NCI-H146 (cell line): Measurements from ENCODE around the gene PGRMC1.
"Not testable (repeated sequence)": the region's sequence is repeated elsewhere in the genome, so short reads cannot be mapped to it uniquely, and the experiment has no call there.

Experiments used
- DNase-seq: peaks from one replicate; lab custom pipeline; 2025; lab: John Stamatoyannopoulos, UW

The PGRMC1 gene

DNA sequence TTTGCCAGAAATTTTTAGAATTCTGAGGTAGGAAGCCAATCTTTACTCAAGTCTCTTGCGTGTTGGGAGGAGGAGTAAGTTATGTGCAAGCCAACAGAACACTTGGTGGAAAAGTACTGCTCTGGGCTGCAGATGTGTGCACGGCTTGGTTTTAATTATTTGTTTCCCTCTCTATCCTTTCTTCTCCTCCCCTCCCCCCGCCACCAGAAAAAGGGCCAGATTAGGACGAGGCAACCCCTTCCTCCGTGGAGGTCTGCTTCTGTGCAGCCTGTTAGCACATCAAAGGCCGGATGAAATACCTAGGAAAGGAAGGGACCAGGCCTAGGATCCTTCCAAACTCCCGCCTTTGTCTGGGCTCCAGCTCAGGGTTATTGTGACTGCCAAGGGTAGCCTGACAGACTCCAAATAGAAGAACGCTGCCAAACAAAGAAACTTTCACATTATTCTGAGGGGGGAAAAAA lies 1.0 kb upstream of the PGRMC1 start:
- no peak for DNase-seq

DNA sequence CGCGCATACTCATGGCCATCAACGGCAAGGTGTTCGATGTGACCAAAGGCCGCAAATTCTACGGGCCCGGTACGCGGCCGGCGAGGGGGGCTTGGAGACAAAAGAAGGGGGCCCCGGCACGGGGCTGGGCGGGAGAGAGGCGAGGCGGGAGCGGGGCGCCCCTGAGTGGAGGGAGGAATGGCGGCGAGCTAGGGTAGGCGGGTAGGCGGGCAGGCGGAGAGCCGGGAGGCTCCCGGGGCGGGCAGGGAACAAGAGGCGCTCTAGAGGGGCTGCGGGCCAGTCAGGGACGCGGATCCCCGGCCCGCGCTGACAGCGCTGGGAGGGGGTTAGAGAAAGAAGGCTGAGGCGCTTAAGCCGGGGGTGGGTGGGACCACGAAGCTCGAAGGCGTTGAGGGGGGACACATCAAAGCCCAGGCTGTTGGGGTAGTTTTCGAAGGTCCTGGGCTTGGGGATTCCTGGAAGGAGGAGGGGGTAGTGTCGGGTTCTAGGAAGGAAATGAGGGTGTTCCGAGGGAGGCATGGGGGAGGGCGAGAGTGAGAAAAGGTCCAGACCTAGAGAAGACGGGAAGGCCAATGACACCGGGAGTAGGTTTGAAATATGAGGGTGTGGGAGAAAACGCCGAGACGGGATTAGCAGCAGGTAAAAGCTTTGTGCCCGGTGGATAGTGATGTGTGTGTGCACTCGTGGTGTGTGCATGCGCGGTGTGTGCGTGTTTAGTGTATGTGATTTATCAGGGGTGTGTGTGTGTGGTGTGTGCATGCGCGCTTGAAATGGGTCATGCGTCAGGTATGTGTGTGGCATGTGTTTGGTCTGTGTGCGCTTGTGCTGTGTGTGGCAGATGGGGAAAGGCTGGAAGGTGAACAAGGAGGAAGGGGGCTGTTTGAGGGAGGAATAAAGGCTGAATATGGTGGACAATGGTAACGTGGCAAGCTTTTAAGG lies 807 bp downstream of the PGRMC1 start:
- peak; percentile 41 for DNase-seq

DNA sequence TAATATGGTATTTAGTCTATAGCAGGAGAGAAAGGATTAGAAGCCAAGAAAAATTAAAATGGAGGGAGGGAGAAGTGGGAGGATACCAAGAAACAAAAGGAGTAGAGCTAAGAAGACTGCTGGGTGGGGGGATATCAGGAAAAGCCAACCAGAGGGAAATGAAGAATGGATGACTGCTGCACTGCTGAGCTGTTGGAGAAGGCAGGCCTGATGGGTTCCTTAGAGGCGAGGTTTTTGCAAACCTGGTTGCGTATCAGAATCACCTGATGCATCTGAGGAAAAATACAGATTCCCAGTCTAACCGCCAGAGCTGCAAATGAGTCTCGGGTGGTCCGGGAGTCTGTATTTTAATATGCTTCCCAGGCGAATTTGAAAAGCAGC lies 1.5 kb downstream of the PGRMC1 start:
- no peak for DNase-seq

DNA sequence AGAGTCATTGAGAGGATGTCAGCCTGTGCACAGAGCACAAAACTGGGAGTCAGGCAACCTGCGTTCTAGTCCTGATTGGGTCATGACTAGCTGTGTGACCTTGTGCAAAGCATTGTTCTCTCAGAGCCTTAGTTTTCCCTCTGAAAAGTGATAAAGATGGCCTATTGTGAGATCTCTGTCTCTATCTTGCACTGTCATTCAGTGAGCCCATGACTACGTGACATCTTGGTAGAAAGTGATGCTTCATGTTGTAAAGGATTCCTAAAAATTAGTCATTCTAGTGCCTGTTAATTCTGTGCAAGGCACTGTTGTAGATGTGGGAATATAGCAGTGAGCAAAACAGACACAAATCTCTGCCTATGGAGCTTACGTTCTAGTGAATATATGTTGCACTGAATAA lies 2.5 kb downstream of the PGRMC1 start:
- no peak for DNase-seq

DNA sequence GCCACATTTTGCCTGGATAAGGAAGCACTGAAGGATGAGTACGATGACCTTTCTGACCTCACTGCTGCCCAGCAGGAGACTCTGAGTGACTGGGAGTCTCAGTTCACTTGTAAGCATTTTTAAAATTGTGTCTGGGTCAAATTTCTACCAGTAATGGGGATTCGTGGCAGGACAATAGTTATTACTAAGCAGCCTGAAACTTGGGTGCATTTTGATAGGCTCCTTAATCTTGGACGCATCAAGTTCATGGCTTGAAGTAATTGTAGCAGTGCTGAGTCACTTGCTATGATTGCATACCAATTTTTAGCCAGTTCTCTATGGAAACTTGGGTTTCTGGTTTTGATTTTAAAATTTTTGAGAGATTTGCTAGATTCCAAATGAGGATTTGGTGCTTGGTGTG lies 4.3 kb downstream of the PGRMC1 start:
- DNase-seq, result no peak

DNA sequence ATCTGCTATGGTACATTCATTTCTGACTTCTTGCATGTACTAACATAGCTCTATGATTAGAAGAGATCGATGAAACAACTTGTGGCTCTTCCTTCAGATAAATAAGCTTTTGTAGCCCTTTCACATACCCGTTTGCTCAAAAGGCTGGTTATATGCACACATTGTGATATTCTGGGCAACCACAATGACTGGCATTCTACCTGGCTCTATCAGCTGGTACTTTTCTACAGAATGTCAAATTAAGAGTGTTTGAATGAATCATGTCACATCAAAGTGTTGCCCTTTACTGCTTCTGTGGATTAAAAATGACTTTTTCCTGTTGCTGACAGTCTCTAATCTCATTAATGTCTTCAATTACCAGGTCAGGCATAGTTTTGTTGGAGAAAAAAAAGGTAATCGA lies 11.6 kb downstream of the PGRMC1 start:
- DNase-seq, result no peak

DNA sequence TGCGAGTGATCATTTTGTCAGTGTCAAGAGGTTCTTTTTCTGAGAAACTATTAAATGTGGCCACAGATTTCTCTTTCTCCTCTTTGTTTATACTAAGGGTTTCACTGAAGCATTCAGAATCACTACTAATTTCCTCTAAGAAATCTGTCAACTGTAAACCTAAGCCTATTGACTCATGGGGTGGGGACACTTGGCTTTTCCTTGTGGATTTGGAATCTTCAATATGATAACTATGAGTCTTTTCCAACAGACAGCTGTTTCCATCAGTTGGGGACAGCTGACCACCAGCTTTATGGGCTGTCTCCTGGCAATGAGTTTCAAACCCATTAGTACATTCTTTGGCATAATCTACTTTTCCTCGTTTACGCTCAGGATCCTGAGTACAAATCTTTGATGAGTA lies 13.8 kb downstream of the PGRMC1 start:
- DNase-seq, result no peak

DNA sequence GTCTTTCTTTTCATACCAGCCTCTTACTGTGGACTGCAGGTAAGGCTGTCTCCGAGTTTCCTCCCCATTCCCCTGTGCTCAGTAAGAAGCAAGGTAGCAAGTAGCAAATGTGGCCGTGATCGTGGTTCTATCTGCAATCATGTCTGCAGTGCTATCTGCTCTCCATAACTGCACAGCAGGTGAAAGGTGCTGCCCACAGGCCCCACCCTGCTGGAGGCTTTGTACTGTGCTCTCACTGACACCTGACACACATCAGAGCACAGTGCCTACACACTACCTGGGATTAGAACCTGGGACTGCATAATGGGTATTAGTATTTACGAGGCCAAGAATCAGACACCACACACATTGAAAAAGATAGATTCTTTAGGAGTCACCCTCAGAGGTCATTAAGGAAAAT lies 15.3 kb downstream of the PGRMC1 start:
- no peak for DNase-seq

DNA sequence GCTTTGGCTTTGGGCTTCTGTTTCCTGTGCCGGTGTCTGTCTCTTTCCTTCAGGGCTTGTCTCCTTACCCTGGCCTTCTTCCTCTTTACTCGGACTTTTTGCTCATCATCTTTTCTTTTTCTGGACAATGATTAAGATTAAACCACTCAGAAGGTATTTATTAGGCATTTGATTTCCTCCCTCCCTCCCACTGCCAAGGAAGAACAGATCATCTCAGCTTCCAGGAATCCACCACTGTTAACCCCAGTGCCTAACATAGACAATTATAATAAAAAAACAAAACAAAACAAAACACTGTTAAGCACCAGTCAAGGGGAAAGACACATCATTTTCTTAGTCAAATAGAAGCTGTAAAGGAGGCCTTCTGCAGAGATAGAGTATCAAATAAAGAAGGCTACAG lies 16.6 kb downstream of the PGRMC1 start:
- DNase-seq, result no peak

DNA sequence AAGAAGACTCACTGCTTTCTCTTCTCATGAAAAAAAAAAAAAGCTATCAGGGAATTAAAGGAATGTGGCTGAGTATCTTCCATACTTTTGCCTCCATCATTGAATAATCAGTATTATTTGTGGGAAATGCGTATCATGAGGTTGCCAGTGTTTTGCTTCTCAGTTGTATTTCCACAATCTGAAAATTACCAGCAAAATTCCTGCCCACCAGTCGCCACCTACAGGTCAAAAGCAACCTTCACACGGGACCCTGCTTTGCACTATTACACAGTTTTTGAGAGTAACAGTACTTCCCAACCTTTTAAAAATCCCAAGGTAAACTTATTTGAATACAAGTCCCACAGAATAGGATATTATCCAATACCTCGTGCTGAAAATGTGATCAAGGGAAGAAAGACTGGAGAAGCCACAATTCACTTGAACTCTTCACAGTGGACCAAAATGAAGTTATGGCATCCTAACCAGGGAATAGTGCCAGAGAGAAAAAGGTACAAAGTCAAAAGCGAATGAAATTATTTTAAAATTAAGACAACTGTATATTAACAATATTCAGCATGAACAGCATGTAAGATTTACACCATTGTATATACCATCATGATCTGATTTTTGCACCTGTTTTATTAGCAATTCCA lies 30.4 kb downstream of the PGRMC1 start:
- peak; percentile 0 for DNase-seq

DNA sequence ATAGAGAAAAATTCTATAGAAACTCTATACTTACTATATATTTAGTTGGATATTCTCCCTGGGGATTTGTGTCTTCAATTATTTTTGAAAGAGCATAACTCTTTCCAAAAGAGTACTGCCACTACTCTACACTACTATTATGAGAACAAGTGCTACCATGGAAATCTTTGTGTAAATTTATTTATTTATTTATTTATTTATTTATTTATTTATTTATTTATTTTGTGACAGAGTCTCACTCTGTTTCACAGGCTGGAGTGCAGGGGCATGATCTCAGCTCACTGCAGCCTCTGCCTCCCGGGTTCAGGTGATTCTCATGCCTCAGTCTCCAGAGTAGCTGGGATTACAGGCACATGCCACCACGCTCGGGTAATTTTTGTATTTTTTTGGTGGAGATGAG lies 31.0 kb downstream of the PGRMC1 start:
- not testable (repeated sequence) for DNase-seq

DNA sequence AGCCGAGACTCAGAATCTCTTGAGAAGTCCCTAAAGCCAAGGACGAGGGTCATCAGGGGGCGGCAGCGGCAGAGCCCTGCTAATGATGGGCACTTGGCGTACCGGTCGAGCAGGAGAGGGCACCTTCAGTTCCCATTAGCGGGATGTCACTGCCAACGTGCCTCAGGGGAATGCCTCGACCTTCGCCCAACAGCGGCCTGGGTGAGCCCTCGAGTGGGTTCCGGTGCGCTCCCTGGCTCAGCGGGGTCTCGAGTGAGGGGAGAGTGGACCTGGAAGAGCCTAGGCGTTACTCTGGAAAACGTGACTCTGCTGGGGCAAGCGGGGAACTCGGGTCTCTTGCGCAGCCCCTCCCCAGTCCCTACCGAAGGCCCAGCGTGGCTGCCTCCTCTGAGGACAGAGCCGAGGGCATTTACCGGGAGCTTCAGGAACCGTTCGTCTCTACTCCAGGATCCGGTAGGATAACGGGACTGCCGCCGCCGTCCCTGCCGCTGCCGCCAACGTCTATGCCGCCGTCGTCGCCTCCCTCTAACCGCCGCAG lies 36.9 kb downstream of the PGRMC1 start:
- DNase-seq, result no peak

DNA sequence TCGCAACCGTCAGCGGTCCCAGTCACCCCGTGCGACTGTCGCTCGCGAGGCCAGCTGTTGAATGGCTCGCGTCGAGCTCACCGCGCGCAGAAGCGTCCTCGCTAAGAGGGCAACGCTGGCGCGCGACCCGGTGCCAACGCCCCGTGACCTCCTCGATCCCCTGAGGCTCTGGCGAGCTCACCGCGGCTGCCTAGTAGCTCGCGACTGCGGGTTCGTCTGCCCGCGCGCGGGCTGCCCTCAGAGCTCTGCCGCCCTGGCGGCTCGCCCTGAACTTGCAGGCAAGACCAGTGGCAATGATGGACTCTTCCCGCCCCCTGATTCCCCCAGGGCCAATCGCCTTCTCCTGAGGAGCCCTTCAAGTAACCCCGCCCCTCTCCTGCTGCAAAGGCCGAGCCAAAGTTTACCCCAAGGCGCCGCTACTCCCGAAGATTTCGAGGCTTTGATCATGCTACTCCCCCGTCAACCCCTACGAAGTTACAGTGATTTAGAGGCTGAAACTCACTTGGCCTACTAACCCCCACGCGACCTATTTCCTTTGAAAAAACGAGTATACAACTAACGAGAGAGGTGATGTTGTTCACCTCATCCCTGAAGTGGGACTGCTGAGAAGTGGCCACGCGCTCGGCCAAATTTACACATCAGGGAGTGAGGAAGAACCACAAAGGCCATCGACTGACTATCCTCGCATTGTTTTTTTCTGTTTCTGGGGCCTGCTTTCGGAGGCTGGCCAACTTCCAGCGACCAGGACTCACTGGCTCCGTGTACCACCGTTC lies 37.5 kb downstream of the PGRMC1 start:
- no peak for DNase-seq

DNA sequence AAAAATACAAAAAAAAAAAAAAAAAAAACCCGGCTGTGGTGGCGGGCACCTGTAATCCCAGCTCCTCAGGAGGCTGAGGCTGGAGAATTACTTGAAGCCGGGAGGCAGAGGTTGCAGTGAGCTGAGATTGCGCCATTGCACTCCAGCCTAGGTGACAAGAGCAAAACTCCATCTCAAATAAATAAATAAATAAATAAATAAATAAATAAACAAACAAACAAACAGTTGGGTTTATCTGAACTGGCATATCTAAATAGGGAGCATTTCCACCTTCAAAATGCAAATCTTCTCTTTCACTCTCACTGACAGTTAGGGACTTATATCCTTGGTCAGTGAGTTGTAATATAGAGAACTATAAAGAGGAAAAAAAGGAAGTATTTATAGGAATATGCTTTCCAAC lies 46.3 kb downstream of the PGRMC1 start:
- DNase-seq, result not testable (repeated sequence)

DNA sequence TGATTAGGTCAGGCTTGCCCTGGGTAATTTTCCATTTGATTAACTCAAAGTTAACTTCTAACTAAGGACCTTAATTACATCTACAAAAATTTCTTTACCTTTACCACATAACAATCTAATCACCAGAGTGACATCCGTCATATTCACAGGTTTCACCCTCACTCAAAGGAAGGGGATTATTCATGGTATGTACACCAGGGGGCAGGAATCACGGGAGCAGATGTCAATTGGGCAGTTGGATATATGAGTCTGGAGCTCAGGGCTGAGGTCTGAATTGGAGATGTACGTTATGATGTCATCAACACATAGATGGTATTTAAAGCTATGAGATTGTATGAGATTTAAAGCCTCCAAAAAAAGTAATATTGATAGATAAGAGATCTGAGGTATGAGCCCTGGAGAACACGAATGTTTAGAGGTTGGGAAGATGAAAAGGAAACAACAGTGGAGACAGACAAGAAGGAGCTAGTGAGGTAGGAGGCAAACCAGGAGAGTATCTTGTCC lies 52.9 kb downstream of the PGRMC1 start:
- DNase-seq, result no peak

DNA sequence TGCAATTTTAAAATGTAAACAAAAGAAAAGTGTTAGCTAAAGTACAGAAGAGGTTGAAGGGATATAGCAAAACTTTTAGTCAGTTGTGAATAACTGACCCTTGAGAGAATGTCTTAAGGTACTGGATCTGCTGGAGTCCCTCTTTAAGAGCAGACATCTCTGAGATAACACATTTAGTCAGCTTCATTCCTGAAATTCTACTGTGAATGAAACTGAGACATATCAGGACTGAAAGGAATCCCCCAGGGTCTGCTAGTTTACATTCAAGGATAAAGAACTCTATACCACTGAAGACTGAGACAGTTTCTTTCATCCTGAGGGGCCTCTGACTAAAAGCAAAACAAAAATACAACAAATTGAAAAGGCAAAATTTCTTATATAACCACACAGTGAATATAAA lies 54.4 kb downstream of the PGRMC1 start:
- DNase-seq, result no peak

DNA sequence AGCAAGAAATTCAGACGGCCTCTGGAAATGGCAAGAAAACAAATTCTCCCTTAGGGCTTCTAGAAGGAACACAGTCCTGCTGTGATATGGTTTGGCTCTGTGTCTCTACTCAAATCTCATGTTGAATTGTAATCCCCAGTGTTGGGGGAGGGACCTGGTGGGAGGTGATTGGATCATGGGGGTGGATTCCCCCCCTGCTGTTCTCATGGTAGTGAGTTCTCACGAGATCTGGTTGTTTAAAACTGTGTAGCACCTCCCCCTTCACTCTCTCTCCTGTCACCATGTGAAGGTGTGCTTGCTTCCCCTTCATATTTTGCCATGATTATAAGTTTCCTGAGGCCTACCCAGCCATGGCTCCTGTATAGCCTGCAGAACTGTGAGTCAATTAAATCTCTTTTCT lies 55.2 kb downstream of the PGRMC1 start:
- DNase-seq, result not testable (repeated sequence)

DNA sequence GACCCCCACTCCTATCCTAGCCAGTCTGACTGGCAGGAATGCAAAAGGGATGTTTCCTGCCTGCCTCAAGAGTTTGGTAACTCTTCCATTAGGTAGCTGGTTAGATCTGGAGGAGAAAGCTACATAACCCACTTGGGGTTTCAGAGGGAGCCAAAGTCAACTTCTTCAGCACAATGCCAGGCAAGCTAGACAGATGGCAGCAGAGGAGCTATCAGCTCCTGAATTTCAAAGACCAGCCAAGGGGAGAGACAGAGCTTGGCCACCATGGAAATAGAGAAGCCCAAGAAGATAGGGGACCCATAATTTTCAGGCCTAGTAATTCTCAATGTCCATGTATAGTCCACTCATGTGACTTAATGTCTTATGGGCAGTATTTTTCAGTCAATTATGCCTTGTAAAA lies 56.4 kb downstream of the PGRMC1 start:
- DNase-seq, result no peak
